Prostate gland (tissue), 2 donors: ENCODE data around the gene KLRC3. TPM values are rescaled to one million over a fixed set of nuclear protein-coding genes. Genes with fewer than 3 reads are reported as not detected.

Source experiments
- DNase-seq: peaks from one replicate; pipeline ENCODE4 v3.0.0-alpha.2; 2019; ENCODE audit warnings: low spot score
- H3K27ac ChIP-seq, 2 donors: fragments of 200-600 bp; sonication (generic); 2 replicates each; pipeline ENCODE4 v1.5.1; 2017 to 2019
- H3K27me3 ChIP-seq: fragments of 200-600 bp; sonication (generic); replicated peaks from 2 replicates; pipeline ENCODE4 v1.5.1; 2019; ENCODE audit not compliant: insufficient read depth
- H3K36me3 ChIP-seq, 2 donors: fragments of 200-600 bp; sonication (generic); 1 replicate in 1 of 2; 2 replicates in 1 of 2; pipeline versions ENCODE4 v1.5.1 to v1.8.1; 2017 to 2019
- H3K4me1 ChIP-seq: fragments of 200-600 bp; sonication (generic); replicated peaks from 2 replicates; pipeline ENCODE4 v1.5.1; 2019
- H3K4me3 ChIP-seq, 2 donors: fragments of 200-600 bp; sonication (generic); 2 replicates each; pipeline ENCODE4 v1.5.1; 2017 to 2019
- H3K9me3 ChIP-seq: fragments of 200-600 bp; sonication (generic); 2 replicates; pipeline ENCODE4 v1.5.1; 2017
- POLR2A ChIP-seq: fragments of 450-650 bp; IDR thresholded peaks from one replicate; pipeline ENCODE4 v1.6.1; 2016; ENCODE audit warnings: antibody characterized with exemption, mild to moderate bottlenecking
- POLR2AphosphoS5 ChIP-seq: sonication (generic); formaldehyde crosslinking; IDR thresholded peaks from one replicate; pipeline ENCODE4 v1.6.1; 2017; ENCODE audit warnings: antibody characterized with exemption
- WGBS: methylation state at CpG from one replicate; pipeline ENCODE4 v1.1.5; 2018; 5-methylcytosine and 5-hydroxymethylcytosine counted together
- intact Hi-C: fragments of 100-400 bp; cut with DNase I; formaldehyde crosslinking; loops from one replicate; pipeline ENCODE4 v1.14.2; 2022
- total RNA-seq, 2 donors: library from RNA; depleted of rRNA; stranded (reverse); fragments of >200 nt; gene quantifications; one replicate each; pipeline ENCODE4 v1.1.0, GENCODE V29; 2016
- TF ChIP-seq, protein P1 (sequence below), 4 experiments: fragments of 200-600 bp in 2 of 4; fragments of 450-650 bp in 2 of 4; sonication (generic) in 2 of 4; IDR thresholded peaks; 1 replicate in 3 of 4; 2 replicates in 1 of 4; pipeline ENCODE4 v1.5.1; 2016 to 2019; ENCODE audit warnings: antibody characterized with exemption in 4 of 4, mild to moderate bottlenecking in 2 of 4, moderate library complexity in 2 of 4

Gene KLRC3
- total RNA-seq, 2 donors from 2014 or later: not detected

DNA sequence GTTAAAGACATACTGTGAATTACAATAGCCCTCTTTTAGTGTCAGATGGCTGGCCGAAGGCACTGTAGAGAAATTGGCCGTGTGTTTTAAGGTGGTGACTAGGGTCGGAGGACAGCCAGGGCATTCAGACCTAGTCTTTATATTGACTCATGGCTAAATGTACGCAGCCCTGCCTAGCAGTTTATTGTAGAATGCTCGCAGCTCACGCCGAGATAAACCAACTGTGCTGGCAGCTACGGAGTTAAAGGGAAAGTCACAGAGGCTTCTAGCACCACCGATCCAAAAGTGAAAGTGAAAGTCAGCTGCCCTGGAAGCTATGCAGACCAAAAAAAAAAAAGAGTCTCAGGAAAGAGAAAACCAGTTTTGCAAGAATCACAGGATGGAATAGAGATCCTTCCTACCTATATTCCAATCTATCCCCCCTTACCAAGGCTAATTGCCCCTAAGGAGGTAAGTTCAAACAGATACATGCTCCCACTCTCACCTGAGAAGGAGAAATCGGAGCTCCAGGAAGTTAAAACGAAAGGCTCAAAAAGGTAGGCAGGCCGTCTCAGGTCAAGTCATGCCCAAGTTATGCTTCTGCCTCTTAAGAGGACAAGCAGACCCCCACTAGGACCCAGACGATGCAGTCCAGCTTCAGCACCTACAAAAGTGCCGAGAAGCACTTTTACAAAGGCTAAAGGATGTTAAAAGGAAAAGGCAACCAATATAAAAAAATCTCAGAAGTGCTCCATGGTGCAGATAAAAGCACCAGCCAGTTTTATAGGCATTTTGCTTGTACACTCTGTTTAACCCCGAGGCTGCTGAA is 55.4 kb downstream of the KLRC3 start:
- intact Hi-C loops: loop anchor here (5.0 to 10.0 kb wide), 3 partner anchors 150 to 357 kb away; partner anchors contain the start of genes GABARAPL1, MAGOHB and YBX3
- WGBS: under 1% methylated on average over 15 of the region's 15 CpGs
- peak; percentile 72 for DNase-seq
- H3K4me1 ChIP-seq: peaks cover 15% of the 10 kb centered on the region
- no peaks in the 10 kb centered on the region for H3K27me3 ChIP-seq
- H3K36me3 ChIP-seq: no peaks in the 10 kb centered on the region
- H3K4me3 ChIP-seq: peak overlapping the region; percentile 54 to 57
- H3K9me3 ChIP-seq: no peaks in the 10 kb centered on the region
- TF ChIP-seq, protein P1, sequence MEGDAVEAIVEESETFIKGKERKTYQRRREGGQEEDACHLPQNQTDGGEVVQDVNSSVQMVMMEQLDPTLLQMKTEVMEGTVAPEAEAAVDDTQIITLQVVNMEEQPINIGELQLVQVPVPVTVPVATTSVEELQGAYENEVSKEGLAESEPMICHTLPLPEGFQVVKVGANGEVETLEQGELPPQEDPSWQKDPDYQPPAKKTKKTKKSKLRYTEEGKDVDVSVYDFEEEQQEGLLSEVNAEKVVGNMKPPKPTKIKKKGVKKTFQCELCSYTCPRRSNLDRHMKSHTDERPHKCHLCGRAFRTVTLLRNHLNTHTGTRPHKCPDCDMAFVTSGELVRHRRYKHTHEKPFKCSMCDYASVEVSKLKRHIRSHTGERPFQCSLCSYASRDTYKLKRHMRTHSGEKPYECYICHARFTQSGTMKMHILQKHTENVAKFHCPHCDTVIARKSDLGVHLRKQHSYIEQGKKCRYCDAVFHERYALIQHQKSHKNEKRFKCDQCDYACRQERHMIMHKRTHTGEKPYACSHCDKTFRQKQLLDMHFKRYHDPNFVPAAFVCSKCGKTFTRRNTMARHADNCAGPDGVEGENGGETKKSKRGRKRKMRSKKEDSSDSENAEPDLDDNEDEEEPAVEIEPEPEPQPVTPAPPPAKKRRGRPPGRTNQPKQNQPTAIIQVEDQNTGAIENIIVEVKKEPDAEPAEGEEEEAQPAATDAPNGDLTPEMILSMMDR (IDR thresholded peaks at IDR 0.05): no peak
- no peak for TF ChIP-seq POLR2A
- TF ChIP-seq POLR2AphosphoS5: peak; percentile 86
- H3K27ac ChIP-seq: peak overlapping the region; percentile 99 to 100

DNA sequence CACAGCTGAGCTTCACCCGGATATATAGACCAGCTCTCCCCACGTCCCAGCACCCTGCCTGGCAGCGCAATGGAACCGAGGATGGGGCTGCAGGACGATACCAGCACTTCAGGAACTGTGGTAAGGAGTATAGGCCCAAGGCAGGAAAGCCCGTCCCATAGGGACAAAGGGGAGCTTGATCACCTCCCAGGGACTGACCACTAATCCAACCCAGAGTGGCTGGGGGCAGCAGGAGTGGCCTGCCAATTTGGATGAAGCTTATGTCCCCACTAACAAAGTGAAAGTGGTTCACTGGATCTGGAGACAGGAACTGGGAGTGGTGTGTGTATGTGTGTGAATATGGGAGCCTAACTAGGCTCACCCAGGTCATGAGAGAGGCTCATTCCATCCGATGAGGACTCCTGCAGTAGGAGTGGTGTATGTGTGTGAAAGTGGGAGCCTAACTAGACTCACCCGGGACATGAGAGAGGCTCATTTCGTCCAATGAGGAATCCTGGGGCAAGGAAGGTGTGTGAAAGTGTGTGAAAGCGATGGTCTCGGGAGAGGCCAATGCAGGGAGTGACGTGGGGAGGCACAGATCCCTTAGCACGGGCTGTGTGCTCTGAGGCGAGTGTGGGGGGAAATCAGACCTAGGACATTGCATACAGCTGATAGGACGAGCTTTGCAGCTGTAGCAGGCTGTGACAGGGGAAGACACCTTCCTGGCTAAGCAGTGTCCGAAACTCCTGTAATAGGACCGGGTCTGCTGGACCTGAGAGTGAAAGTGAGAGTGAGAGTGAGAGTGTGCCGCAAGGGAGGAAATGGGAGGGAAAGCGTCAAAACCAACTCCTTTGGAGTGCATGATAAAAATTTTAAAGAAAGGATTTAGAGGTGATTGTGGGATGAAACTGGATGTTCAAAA is 56.2 kb downstream of the KLRC3 start:
- H3K27ac ChIP-seq: peak overlapping the region; percentile 99 to 100
- H3K36me3 ChIP-seq: no peaks in the 10 kb centered on the region
- peak overlapping the region; percentile 54 to 57 for H3K4me3 ChIP-seq
- peaks cover 15% of the 10 kb centered on the region for H3K4me1 ChIP-seq
- whole genome bisulfite sequencing: 1% methylated on average over 19 of the region's 19 CpGs
- TF ChIP-seq POLR2AphosphoS5 (no peak), POLR2A (no peak)
- TF ChIP-seq, protein P1 (IDR thresholded peaks at IDR 0.05): no peak
- H3K27me3 ChIP-seq: no peaks in the 10 kb centered on the region
- peak; percentile 50 for DNase-seq
- intact Hi-C loops: loop anchor here (5.0 to 10.0 kb wide), 2 partner anchors 149 to 248 kb away; partner anchors contain the start of genes GABARAPL1 and MAGOHB
- no peaks in the 10 kb centered on the region for H3K9me3 ChIP-seq

DNA sequence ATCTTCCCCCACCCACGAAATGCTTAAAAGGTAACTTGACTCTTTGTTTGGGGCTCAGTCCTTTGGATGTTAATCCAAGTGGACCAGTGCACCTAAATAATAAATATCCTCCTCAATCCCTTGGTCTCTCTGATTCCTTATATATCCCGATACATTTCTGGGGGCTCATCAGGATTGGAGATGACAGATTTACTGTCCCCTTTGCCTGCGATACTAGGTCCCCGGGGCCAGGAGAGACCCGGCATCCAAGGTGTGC is 56.8 kb downstream of the KLRC3 start:
- intact Hi-C loops: loop anchor here (5.0 to 10.0 kb wide), 2 partner anchors 149 to 249 kb away; partner anchors contain the start of genes GABARAPL1 and MAGOHB
- H3K4me1 ChIP-seq: peaks cover 15% of the 10 kb centered on the region
- H3K9me3 ChIP-seq: no peaks in the 10 kb centered on the region
- TF ChIP-seq POLR2AphosphoS5 (no peak), POLR2A (no peak)
- TF ChIP-seq, protein P1 (IDR thresholded peaks at IDR 0.05): no peak
- WGBS: 6% methylated on average over 5 of the region's 5 CpGs
- no peaks in the 10 kb centered on the region for H3K27me3 ChIP-seq
- H3K4me3 ChIP-seq: peak overlapping the region; percentile 54 to 57
- peak overlapping the region; percentile 99 to 100 for H3K27ac ChIP-seq
- DNase-seq: no peak
- H3K36me3 ChIP-seq: no peaks in the 10 kb centered on the region

DNA sequence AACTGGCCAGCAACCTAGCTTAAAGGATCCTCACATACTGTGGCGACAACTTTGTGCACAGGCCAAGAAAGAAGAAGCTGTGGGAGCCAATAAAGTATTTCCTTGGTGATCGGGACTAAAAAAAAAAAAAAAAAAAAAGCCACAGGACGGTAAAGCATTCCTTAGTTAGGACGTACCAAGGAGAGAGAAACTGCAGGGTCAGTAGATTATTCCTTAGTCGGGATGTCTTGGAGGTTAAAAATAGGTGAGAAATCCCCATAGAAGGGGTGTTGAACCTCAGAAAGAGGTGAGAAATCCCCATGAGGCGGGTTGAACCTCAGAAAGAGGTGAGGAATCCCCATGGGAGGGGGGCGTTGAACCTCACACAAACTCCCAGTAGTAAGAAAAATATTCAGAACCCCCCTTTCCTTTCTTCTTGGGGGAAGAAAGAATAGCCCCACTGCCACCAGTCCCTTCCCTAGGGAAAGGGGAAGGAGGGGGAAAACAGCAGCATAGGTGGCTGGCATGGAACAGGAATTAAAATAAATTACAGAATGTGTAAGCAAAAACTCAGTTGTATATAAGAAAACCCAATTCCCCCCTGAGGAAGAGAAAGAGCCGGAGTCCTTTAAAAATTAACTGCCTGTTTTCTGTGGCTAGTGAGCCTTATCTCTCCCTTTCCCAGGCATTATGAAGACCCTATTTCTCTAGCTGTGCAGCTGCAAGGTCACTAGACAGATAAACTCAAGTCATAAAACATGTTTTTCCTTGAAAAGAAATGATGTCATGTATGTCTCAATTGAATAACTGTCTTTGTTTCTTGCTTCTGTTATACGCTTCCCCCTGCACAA is 57.4 kb downstream of the KLRC3 start:
- Histone ChIP-seq H3K9me3 (no peaks in the 10 kb centered on the region), H3K4me3 (peak overlapping the region; percentile 54 to 57), H3K27me3 (no peaks in the 10 kb centered on the region), H3K36me3 (no peaks in the 10 kb centered on the region), H3K27ac (peak overlapping the region; percentile 99 to 100), H3K4me1 (peaks cover 15% of the 10 kb centered on the region)
- intact Hi-C loops: loop anchor here (5.0 to 10.0 kb wide), 2 partner anchors 148 to 249 kb away; partner anchors contain the start of genes GABARAPL1 and MAGOHB
- no peak for DNase-seq
- 16% methylated on average over 9 of the region's 9 CpGs for WGBS
- TF ChIP-seq, protein P1 (IDR thresholded peaks at IDR 0.05): no peak
- no peak for TF ChIP-seq POLR2AphosphoS5
- TF ChIP-seq POLR2A: no peak
